ENCODE measurements around the gene IRS2. TPM values are rescaled to one million over a fixed set of nuclear protein-coding genes. Genes with fewer than 3 reads are reported as not detected.

IRS2 gene
- total and polyA plus RNA-seq, 2 donors: 1.4 to 9.1 TPM

GRCh38 chr13:109809216-109809932 is 23.0 kb upstream of the IRS2 start:
- no peaks in the 10 kb centered on the region for H3K9me3 ChIP-seq (ENCODE audit: control insufficient read depth in 2 of 2, insufficient read depth in 1 of 2, low read length in 1 of 2)
- no peaks in the 10 kb centered on the region for H3K4me1 ChIP-seq (ENCODE audit: control insufficient read depth in 2 of 2, insufficient read depth in 2 of 2, low read length in 2 of 2)
- H3K27me3 ChIP-seq (ENCODE audit: control insufficient read depth in 2 of 2, insufficient read depth in 1 of 2, low read length in 1 of 2): peaks cover 0 to 5% of the 10 kb centered on the region in 2 donors
- 90% methylated on average over 14 of the region's 14 CpGs for WGBS
- DNase-seq (ENCODE audit: low read depth in 6 of 9, low spot score in 9 of 9): no peak
- no peaks in the 10 kb centered on the region for H3K36me3 ChIP-seq (ENCODE audit: control insufficient read depth in 2 of 2, insufficient read depth in 2 of 2, low read length in 1 of 2)
- no peak overlapping the region for H3K27ac ChIP-seq (ENCODE audit: low read depth in 1 of 2, low read length in 1 of 2)
- H3K4me3 ChIP-seq (ENCODE audit: low read length in 2 of 2): no peak overlapping the region

- H3K27me3 ChIP-seq (ENCODE audit: control insufficient read depth in 2 of 2, insufficient read depth in 1 of 2, low read length in 1 of 2): peaks cover 0 to 8% of the 10 kb centered on the region in 2 donors
- no peaks in the 10 kb centered on the region for H3K9me3 ChIP-seq (ENCODE audit: control insufficient read depth in 2 of 2, insufficient read depth in 1 of 2, low read length in 1 of 2)
Measured at GRCh38 chr13:109807345-109807744, 21.0 kb upstream of the IRS2 start.

GRCh38 chr13:109804654-109805053 is 18.3 kb upstream of the IRS2 start:
- Histone ChIP-seq H3K9me3 (ENCODE audit: control insufficient read depth in 2 of 2, insufficient read depth in 1 of 2, low read length in 1 of 2) (no peaks in the 10 kb centered on the region), H3K4me1 (ENCODE audit: control insufficient read depth in 2 of 2, insufficient read depth in 2 of 2, low read length in 2 of 2) (no peaks in the 10 kb centered on the region), H3K36me3 (ENCODE audit: control insufficient read depth in 2 of 2, insufficient read depth in 2 of 2, low read length in 1 of 2) (no peaks in the 10 kb centered on the region), H3K27ac (ENCODE audit: low read depth in 1 of 2, low read length in 1 of 2) (no peak overlapping the region), H3K27me3 (ENCODE audit: control insufficient read depth in 2 of 2, insufficient read depth in 1 of 2, low read length in 1 of 2) (peaks cover 0 to 8% of the 10 kb centered on the region in 2 donors), H3K4me3 (ENCODE audit: low read length in 2 of 2) (no peak overlapping the region)
- no peak for DNase-seq (ENCODE audit: low read depth in 6 of 9, low spot score in 9 of 9)
- 92% methylated on average over 9 of the region's 9 CpGs for WGBS

More at GRCh38 chr13:109807345-109807744, 21.0 kb upstream of the IRS2 start:
- Histone ChIP-seq H3K27ac (ENCODE audit: low read depth in 1 of 2, low read length in 1 of 2) (no peak overlapping the region), H3K4me1 (ENCODE audit: control insufficient read depth in 2 of 2, insufficient read depth in 2 of 2, low read length in 2 of 2) (no peaks in the 10 kb centered on the region), H3K4me3 (ENCODE audit: low read length in 2 of 2) (no peak overlapping the region), H3K36me3 (ENCODE audit: control insufficient read depth in 2 of 2, insufficient read depth in 2 of 2, low read length in 1 of 2) (no peaks in the 10 kb centered on the region)
- no peak for DNase-seq (ENCODE audit: low read depth in 6 of 9, low spot score in 9 of 9)
- 96% methylated on average over 3 of the region's 3 CpGs for WGBS

GRCh38 chr13:109803825-109804224 is 17.4 kb upstream of the IRS2 start:
- no peaks in the 10 kb centered on the region for H3K9me3 ChIP-seq (ENCODE audit: control insufficient read depth in 2 of 2, insufficient read depth in 1 of 2, low read length in 1 of 2)
- H3K27me3 ChIP-seq (ENCODE audit: control insufficient read depth in 2 of 2, insufficient read depth in 1 of 2, low read length in 1 of 2): peaks cover 0 to 8% of the 10 kb centered on the region in 2 donors
- H3K4me1 ChIP-seq (ENCODE audit: control insufficient read depth in 2 of 2, insufficient read depth in 2 of 2, low read length in 2 of 2): no peaks in the 10 kb centered on the region
- H3K27ac ChIP-seq (ENCODE audit: low read depth in 1 of 2, low read length in 1 of 2): no peak overlapping the region
- no peak for DNase-seq (ENCODE audit: low read depth in 6 of 9, low spot score in 9 of 9)
- no peaks in the 10 kb centered on the region for H3K36me3 ChIP-seq (ENCODE audit: control insufficient read depth in 2 of 2, insufficient read depth in 2 of 2, low read length in 1 of 2)
- 98% methylated on average over 1 of the region's 1 CpG for WGBS
- no peak overlapping the region for H3K4me3 ChIP-seq (ENCODE audit: low read length in 2 of 2)

- DNase-seq (ENCODE audit: low read depth in 6 of 9, low spot score in 9 of 9): no peak
- Histone ChIP-seq H3K36me3 (ENCODE audit: control insufficient read depth in 2 of 2, insufficient read depth in 2 of 2, low read length in 1 of 2) (no peaks in the 10 kb centered on the region), H3K9me3 (ENCODE audit: control insufficient read depth in 2 of 2, insufficient read depth in 1 of 2, low read length in 1 of 2) (no peaks in the 10 kb centered on the region), H3K4me1 (ENCODE audit: control insufficient read depth in 2 of 2, insufficient read depth in 2 of 2, low read length in 2 of 2) (no peaks in the 10 kb centered on the region), H3K27me3 (ENCODE audit: control insufficient read depth in 2 of 2, insufficient read depth in 1 of 2, low read length in 1 of 2) (peaks cover 0 to 8% of the 10 kb centered on the region in 2 donors), H3K4me3 (ENCODE audit: low read length in 2 of 2) (no peak overlapping the region), H3K27ac (ENCODE audit: low read depth in 1 of 2, low read length in 1 of 2) (no peak overlapping the region)
- WGBS: 95% methylated on average over 4 of the region's 4 CpGs
Measured at GRCh38 chr13:109802936-109803335, 16.6 kb upstream of the IRS2 start.

GRCh38 chr13:109795011-109795410 is 8.6 kb upstream of the IRS2 start:
- Histone ChIP-seq H3K36me3 (ENCODE audit: control insufficient read depth in 2 of 2, insufficient read depth in 2 of 2, low read length in 1 of 2) (no peaks in the 10 kb centered on the region), H3K27me3 (ENCODE audit: control insufficient read depth in 2 of 2, insufficient read depth in 1 of 2, low read length in 1 of 2) (no peaks in the 10 kb centered on the region), H3K4me1 (ENCODE audit: control insufficient read depth in 2 of 2, insufficient read depth in 2 of 2, low read length in 2 of 2) (peaks cover 0 to 4% of the 10 kb centered on the region in 2 donors), H3K27ac (ENCODE audit: low read depth in 1 of 2, low read length in 1 of 2) (no peak overlapping the region), H3K9me3 (ENCODE audit: control insufficient read depth in 2 of 2, insufficient read depth in 1 of 2, low read length in 1 of 2) (no peaks in the 10 kb centered on the region), H3K4me3 (ENCODE audit: low read length in 2 of 2) (no peak overlapping the region)
- WGBS: 26% methylated on average over 2 of the region's 2 CpGs
- no peak for DNase-seq (ENCODE audit: low read depth in 6 of 9, low spot score in 9 of 9)

GRCh38 chr13:109794095-109794494 is 7.7 kb upstream of the IRS2 start:
- Histone ChIP-seq H3K27me3 (ENCODE audit: control insufficient read depth in 2 of 2, insufficient read depth in 1 of 2, low read length in 1 of 2) (peaks cover 2 to 3% of the 10 kb centered on the region in 2 donors), H3K27ac (ENCODE audit: low read depth in 1 of 2, low read length in 1 of 2) (no peak overlapping the region), H3K36me3 (ENCODE audit: control insufficient read depth in 2 of 2, insufficient read depth in 2 of 2, low read length in 1 of 2) (no peaks in the 10 kb centered on the region), H3K4me3 (ENCODE audit: low read length in 2 of 2) (no peak overlapping the region), H3K9me3 (ENCODE audit: control insufficient read depth in 2 of 2, insufficient read depth in 1 of 2, low read length in 1 of 2) (no peaks in the 10 kb centered on the region), H3K4me1 (ENCODE audit: control insufficient read depth in 2 of 2, insufficient read depth in 2 of 2, low read length in 2 of 2) (peaks cover 0 to 4% of the 10 kb centered on the region in 2 donors)
- DNase-seq (ENCODE audit: low read depth in 6 of 9, low spot score in 9 of 9): no peak
- WGBS: 94% methylated on average over 12 of the region's 12 CpGs

- peaks cover 0 to 7% of the 10 kb centered on the region in 2 donors for H3K4me1 ChIP-seq (ENCODE audit: control insufficient read depth in 2 of 2, insufficient read depth in 2 of 2, low read length in 2 of 2)
- WGBS: 84% methylated on average over 6 of the region's 6 CpGs
- H3K36me3 ChIP-seq (ENCODE audit: control insufficient read depth in 2 of 2, insufficient read depth in 2 of 2, low read length in 1 of 2): no peaks in the 10 kb centered on the region
- no peak for DNase-seq (ENCODE audit: low read depth in 6 of 9, low spot score in 9 of 9)
- H3K4me3 ChIP-seq (ENCODE audit: low read length in 2 of 2): no peak overlapping the region
- H3K27me3 ChIP-seq (ENCODE audit: control insufficient read depth in 2 of 2, insufficient read depth in 1 of 2, low read length in 1 of 2): peaks cover 5 to 15% of the 10 kb centered on the region in 2 donors
- H3K9me3 ChIP-seq (ENCODE audit: control insufficient read depth in 2 of 2, insufficient read depth in 1 of 2, low read length in 1 of 2): no peaks in the 10 kb centered on the region
- no peak overlapping the region for H3K27ac ChIP-seq (ENCODE audit: low read depth in 1 of 2, low read length in 1 of 2)
Measured at GRCh38 chr13:109792416-109793059, 6.2 kb upstream of the IRS2 start.

GRCh38 chr13:109790942-109791605 is 4.7 kb upstream of the IRS2 start:
- 65% methylated on average over 7 of the region's 7 CpGs for WGBS
- no peak overlapping the region for H3K27ac ChIP-seq (ENCODE audit: low read depth in 1 of 2, low read length in 1 of 2)
- DNase-seq (ENCODE audit: low read depth in 6 of 9, low spot score in 9 of 9): peak in 4 of 9 donors; percentile 33 to 80 (median 54)

More at GRCh38 chr13:109790942-109791605, 4.7 kb upstream of the IRS2 start:
- H3K27me3 ChIP-seq (ENCODE audit: control insufficient read depth in 2 of 2, insufficient read depth in 1 of 2, low read length in 1 of 2): peaks cover 9 to 17% of the 10 kb centered on the region in 2 donors
- H3K36me3 ChIP-seq (ENCODE audit: control insufficient read depth in 2 of 2, insufficient read depth in 2 of 2, low read length in 1 of 2): no peaks in the 10 kb centered on the region
- H3K4me3 ChIP-seq (ENCODE audit: low read length in 2 of 2): no peak overlapping the region
- H3K9me3 ChIP-seq (ENCODE audit: control insufficient read depth in 2 of 2, insufficient read depth in 1 of 2, low read length in 1 of 2): no peaks in the 10 kb centered on the region
- H3K4me1 ChIP-seq (ENCODE audit: control insufficient read depth in 2 of 2, insufficient read depth in 2 of 2, low read length in 2 of 2): peaks cover 0 to 9% of the 10 kb centered on the region in 2 donors
